DOHH2 (cell line): ENCODE results near the gene GAS7.

Source experiments
- EZH2phosphoT487 ChIP-seq: fragments of 200-600 bp; sonication (generic); IDR thresholded peaks from 2 replicates; pipeline ENCODE4 v1.6.1; 2017; ENCODE audit warnings: borderline replicate concordance, mild to moderate bottlenecking, antibody characterized with exemption, low read length, moderate library complexity, mixed read lengths
- TF ChIP-seq, protein P1 (sequence below): fragments of 200-600 bp; sonication (generic); IDR thresholded peaks from one replicate; pipeline ENCODE4 v1.5.1; 2014; ENCODE audit warnings: antibody characterized with exemption, mild to moderate bottlenecking, low read depth, low read length; ENCODE audit not compliant: poor library complexity, severe bottlenecking

DNA sequence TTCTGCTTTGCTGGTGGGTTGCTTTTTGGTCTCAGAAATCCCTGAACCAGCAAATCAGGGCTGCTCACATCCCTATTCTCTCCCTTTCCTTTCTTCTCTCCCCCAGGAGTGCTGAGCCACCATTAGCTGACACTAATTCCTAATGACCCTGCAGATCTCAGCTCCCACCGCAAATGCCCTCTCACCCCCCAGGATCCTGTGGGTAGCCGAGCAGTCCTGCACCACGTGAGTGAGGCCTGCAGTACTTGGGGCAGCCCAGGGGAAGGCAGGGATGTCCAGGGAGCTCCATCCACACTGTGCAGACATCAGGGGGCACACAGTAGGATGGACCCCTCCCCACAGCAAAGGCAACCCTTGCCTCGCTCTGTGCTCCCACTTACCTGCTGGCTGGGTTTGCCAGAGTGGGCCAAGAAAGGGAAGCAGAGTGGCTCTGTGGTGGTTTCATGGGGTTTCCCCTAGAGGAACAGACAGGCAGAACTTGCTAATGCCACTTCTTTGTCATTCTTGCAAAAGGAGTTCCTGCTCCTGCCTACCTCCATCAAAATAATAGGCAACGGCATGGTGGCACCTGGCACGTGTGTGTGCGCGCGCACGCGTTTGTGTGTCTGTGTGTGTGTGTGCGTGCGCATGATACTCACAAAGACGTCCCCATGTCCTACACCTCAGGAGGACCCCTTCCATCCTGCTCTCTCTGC is 135.6 kb downstream of the GAS7 start:
- TF ChIP-seq, protein P1, sequence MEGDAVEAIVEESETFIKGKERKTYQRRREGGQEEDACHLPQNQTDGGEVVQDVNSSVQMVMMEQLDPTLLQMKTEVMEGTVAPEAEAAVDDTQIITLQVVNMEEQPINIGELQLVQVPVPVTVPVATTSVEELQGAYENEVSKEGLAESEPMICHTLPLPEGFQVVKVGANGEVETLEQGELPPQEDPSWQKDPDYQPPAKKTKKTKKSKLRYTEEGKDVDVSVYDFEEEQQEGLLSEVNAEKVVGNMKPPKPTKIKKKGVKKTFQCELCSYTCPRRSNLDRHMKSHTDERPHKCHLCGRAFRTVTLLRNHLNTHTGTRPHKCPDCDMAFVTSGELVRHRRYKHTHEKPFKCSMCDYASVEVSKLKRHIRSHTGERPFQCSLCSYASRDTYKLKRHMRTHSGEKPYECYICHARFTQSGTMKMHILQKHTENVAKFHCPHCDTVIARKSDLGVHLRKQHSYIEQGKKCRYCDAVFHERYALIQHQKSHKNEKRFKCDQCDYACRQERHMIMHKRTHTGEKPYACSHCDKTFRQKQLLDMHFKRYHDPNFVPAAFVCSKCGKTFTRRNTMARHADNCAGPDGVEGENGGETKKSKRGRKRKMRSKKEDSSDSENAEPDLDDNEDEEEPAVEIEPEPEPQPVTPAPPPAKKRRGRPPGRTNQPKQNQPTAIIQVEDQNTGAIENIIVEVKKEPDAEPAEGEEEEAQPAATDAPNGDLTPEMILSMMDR, result no peak
- TF ChIP-seq EZH2phosphoT487, result no peak
